HepG2 (cell line): ENCODE measurements around the gene CFAP221. TPM values are rescaled to one million over a fixed set of nuclear protein-coding genes. Genes with fewer than 3 reads are reported as not detected.

ENCODE experiments used
- ATAC-seq: fragments of 200-7000 bp; cut with Tn5 transposase; 3 replicates; pipeline ENCODE4 v1.9.1; 2020; ENCODE audit warnings: mild to moderate bottlenecking, moderate library complexity
- BruUV-seq: library from RNA; stranded (reverse); fragments of 400-500 nt; replicated peaks from 2 replicates; lab custom pipeline; 2021; lab: Mats Ljungman, UMichigan
- CTCF ChIA-PET: fragments of 300-600 bp; formaldehyde crosslinking; extraction: SDS; loops from one replicate; lab custom pipeline; 2021; ENCODE audit warnings: low total read pairs, inconsistent platforms, low intra/inter-chr PET ratio; lab: Yijun Ruan, JAX
- POLR2A ChIA-PET: fragments of 350-600 bp; sonication (Branson Sonifier 250); formaldehyde crosslinking; loops from one replicate; lab custom pipeline; 2020; ENCODE audit warnings: antibody characterized with exemption, inconsistent platforms; lab: Yijun Ruan, JAX
- DNase-seq: peaks from one replicate; pipeline ENCODE4 v3.0.0-alpha.2; 2015; ENCODE audit warnings: low spot score
- FAIRE-seq: peaks from 3 replicates; lab custom pipeline; 2011; peaks lifted over from hg19 to GRCh38; lab: Jason Lieb, UNC
- H2AFZ ChIP-seq: one replicate; pipeline ENCODE4 v1.6.1; 2011; ENCODE audit warnings: low read length, inconsistent platforms
- H3K27ac ChIP-seq: fragments of 300-600 bp; 3 replicates; pipeline ENCODE4 v1.8.0; 2011; ENCODE audit warnings: mixed run types, mild to moderate bottlenecking, mixed read lengths, low read length, inconsistent platforms; ENCODE audit not compliant: insufficient read depth; ENCODE audit errors: extremely low read length
- H3K27me3 ChIP-seq, 2 experiments: fragments of 200-600 bp in 1 of 2; 2 replicates in 1 of 2; 3 replicates in 1 of 2; pipeline versions ENCODE4 v1.6.0 to v1.8.0; 2011; ENCODE audit warnings: low read length in 2 of 2, mild to moderate bottlenecking in 2 of 2, moderate library complexity in 2 of 2, inconsistent platforms in 1 of 2; ENCODE audit not compliant: insufficient read depth in 2 of 2, control insufficient read depth in 1 of 2
- H3K36me3 ChIP-seq, 2 experiments: fragments of 200-600 bp in 1 of 2; replicated peaks in 1 of 2; 2 replicates in 1 of 2; 3 replicates in 1 of 2; pipeline versions ENCODE4 v1.5.1 to v1.8.0; 2011; ENCODE audit warnings: low read length in 2 of 2, inconsistent platforms in 1 of 2; ENCODE audit not compliant: insufficient read depth in 2 of 2, control insufficient read depth in 1 of 2
- H3K4me1 ChIP-seq: 2 replicates; pipeline ENCODE4 v1.5.1; 2012; ENCODE audit warnings: low read length, inconsistent platforms; ENCODE audit not compliant: insufficient read depth
- H3K4me2 ChIP-seq: 2 replicates; pipeline ENCODE4 v1.6.0; 2011; ENCODE audit warnings: low read depth, low read length, inconsistent platforms
- H3K4me3 ChIP-seq, 3 experiments: fragments of 200-600 bp in 1 of 3; sonication (generic), shearing (Covaris generic) in 1 of 3; replicated peaks in 1 of 3; 2 replicates each; pipeline ENCODE4 v1.5.1; 2011 to 2016; ENCODE audit warnings: low read length in 3 of 3, inconsistent platforms in 2 of 3, low read depth in 2 of 3, mild to moderate bottlenecking in 2 of 3, control low read depth in 1 of 3, mixed read lengths in 1 of 3; ENCODE audit not compliant: insufficient read depth in 1 of 3
- H3K79me2 ChIP-seq: one replicate; pipeline ENCODE4 v1.6.1; 2011; ENCODE audit warnings: low read length, inconsistent platforms; ENCODE audit not compliant: insufficient read depth
- H3K9ac ChIP-seq: 2 replicates; pipeline ENCODE4 v1.6.0; 2011; ENCODE audit warnings: mild to moderate bottlenecking, low read depth, low read length, inconsistent platforms; ENCODE audit not compliant: insufficient read depth
- H3K9me3 ChIP-seq: 2 replicates; pipeline ENCODE4 v1.5.1; 2012; ENCODE audit warnings: mild to moderate bottlenecking, low read length
- H4K20me1 ChIP-seq: 2 replicates; pipeline ENCODE4 v1.6.0; 2011; ENCODE audit warnings: inconsistent platforms, mild to moderate bottlenecking, low read length, moderate library complexity; ENCODE audit not compliant: insufficient read depth
- CEBPB ChIP-seq: IDR thresholded peaks from 2 replicates; pipeline ENCODE4 v1.6.1; 2011; ENCODE audit warnings: low read depth, low read length, improper control_type of control experiment, borderline replicate concordance
- ZNF7 ChIP-seq: IDR thresholded peaks from 2 replicates; pipeline ENCODE4 v1.6.1; 2016; ENCODE audit warnings: missing biosample characterization, missing genetic modification reagents
- WGBS: methylation state at CpG from one replicate; pipeline ENCODE4 v1.1.6; 2017; ENCODE audit warnings: low lambda C conversion rate; 5-methylcytosine and 5-hydroxymethylcytosine counted together
- in situ Hi-C: cut with HindIII; loops from 2 replicates; pipeline ENCODE4 v1.10.0; 2017; ENCODE audit warnings: low pct_unique_long_range_greater_than_20kb; ENCODE audit not compliant: extremely low pct_ligation_motif_present
- intact Hi-C: fragments of 100-400 bp; cut with micrococcal nuclease; formaldehyde crosslinking; loops from one replicate; pipeline ENCODE4 v1.10.0; 2022; ENCODE audit not compliant: unreplicated experiment
- polyA plus RNA-seq, 8 experiments: library from polyadenylated mRNA; depleted of rRNA in 3 of 8; stranded (reverse) in 7 of 8; unstranded in 1 of 8; fragments of >200 nt; fragmentation: Illumina TruSeq in 4 of 8; extraction: Trizol in 4 of 8; gene quantifications; 2 replicates each; pipeline versions ENCODE4 v1.2.1 to v1.2.3, GENCODE V29; 2011 to 2016; ENCODE audit warnings: low read depth in 4 of 8, missing spikeins in 1 of 8, mixed read lengths in 1 of 8; ENCODE audit not compliant: insufficient read depth in 1 of 8
- total RNA-seq, 5 experiments: library from RNA; depleted of rRNA; stranded (reverse); fragments of >200 nt; fragmentation: Illumina TruSeq; extraction: Trizol; gene quantifications; 2 replicates each; pipeline ENCODE4 v1.2.3, GENCODE V29; 2016; ENCODE audit warnings: low read depth in 1 of 5
- TF ChIP-seq, protein P1 (sequence below): sonication (generic); formaldehyde crosslinking; IDR thresholded peaks from 2 replicates; pipeline ENCODE4 v1.4.0; 2020; ENCODE audit warnings: missing genetic modification reagents
- TF ChIP-seq, protein P2 (sequence below): sonication (generic); formaldehyde crosslinking; IDR thresholded peaks from 2 replicates; pipeline ENCODE4 v1.4.0; 2020; ENCODE audit warnings: mild to moderate bottlenecking, missing genetic modification reagents

The CFAP221 gene
- total and polyA plus RNA-seq, 2 of the 13 experiments (the other 11 are each of a cell fraction or from before 2014, with no cell fraction given), result not detected

GRCh38 chr2:119525614-119526013 is 18.6 kb upstream of the CFAP221 start:
- Histone ChIP-seq H3K36me3 (no peaks in the 10 kb centered on the region), H3K4me1 (0 out of 2 replicates have a peak, but pooled peaks cover 7% of the 10 kb centered on the region), H4K20me1 (no peaks in the 10 kb centered on the region), H3K4me3 (no peak overlapping the region), H3K4me2 (no peak overlapping the region), H3K27ac (no peak overlapping the region), H2AFZ (no peak overlapping the region), H3K27me3 (peaks cover 6 to 66% of the 10 kb centered on the region in 2 experiments; a peak in 4 of 5 replicates), H3K79me2 (no peaks in the 10 kb centered on the region), H3K9ac (no peak overlapping the region), H3K9me3 (no peaks in the 10 kb centered on the region)
- CTCF ChIA-PET, result no interaction called here
- POLR2A ChIA-PET, result no interaction called here
- intact Hi-C loops (no loop called here), in situ Hi-C loops (no loop called here)
- no TSS peak for BruUV-seq
- TF ChIP-seq, protein P1, sequence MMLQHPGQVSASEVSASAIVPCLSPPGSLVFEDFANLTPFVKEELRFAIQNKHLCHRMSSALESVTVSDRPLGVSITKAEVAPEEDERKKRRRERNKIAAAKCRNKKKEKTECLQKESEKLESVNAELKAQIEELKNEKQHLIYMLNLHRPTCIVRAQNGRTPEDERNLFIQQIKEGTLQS, result no peak
- FAIRE-seq, result no peak
- no peak for ATAC-seq
- no peak for DNase-seq
- 71% methylated on average over 4 of the region's 4 CpGs for WGBS

DNA sequence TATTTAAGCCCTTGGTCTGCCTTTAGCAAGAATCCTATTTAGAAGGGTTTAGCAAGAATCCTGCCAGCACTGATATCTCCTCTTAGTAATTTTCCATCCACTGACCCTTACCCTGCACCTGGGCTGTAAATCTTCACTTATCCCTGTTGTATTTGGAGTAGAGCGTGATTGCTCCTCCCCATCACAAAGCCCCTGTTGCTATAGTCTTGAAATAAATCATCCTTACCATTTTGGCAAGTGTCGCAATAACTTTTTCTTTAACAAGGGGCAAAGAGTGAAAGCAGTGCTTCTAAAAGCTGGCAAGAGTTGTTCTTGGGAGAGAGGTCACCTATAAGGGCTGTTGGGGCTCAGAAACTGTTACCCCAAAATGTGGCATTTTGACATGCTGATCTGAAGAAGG is 16.2 kb upstream of the CFAP221 start:
- intact Hi-C loops, result no loop called here
- no peak overlapping the region for H3K4me2 ChIP-seq
- H3K27me3 ChIP-seq, result peaks cover 6 to 55% of the 10 kb centered on the region in 2 experiments; a peak in 4 of 5 replicates
- no peak overlapping the region for H3K9ac ChIP-seq
- H3K4me3 ChIP-seq, result no peak overlapping the region
- H2AFZ ChIP-seq, result no peak overlapping the region
- no peak for DNase-seq
- 0 out of 2 replicates have a peak, but pooled peaks cover 7% of the 10 kb centered on the region for H3K4me1 ChIP-seq
- ATAC-seq, result no peak
- peaks cover 1% of the 10 kb centered on the region for H3K9me3 ChIP-seq
- WGBS, result 54% methylated on average over 2 of the region's 2 CpGs
- H3K36me3 ChIP-seq, result no peaks in the 10 kb centered on the region
- FAIRE-seq, result no peak
- ChIA-PET CTCF (no interaction called here), POLR2A (no interaction called here)
- H3K27ac ChIP-seq, result no peak overlapping the region
- in situ Hi-C loops, result no loop called here
- peak; percentile 75 for TF ChIP-seq CEBPB
- TF ChIP-seq ZNF7 (CRISPR knock-in tag), result peak; percentile 53
- TF ChIP-seq, protein P2, sequence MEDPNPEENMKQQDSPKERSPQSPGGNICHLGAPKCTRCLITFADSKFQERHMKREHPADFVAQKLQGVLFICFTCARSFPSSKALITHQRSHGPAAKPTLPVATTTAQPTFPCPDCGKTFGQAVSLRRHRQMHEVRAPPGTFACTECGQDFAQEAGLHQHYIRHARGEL (CRISPR knock-in tag), result no peak
- BruUV-seq, result no TSS peak
- no peaks in the 10 kb centered on the region for H3K79me2 ChIP-seq
- H4K20me1 ChIP-seq, result no peaks in the 10 kb centered on the region
